Activated CD4-positive, alpha-beta memory T cell treated with anti-CD3 and anti-CD28 coated beads for 36 hours (primary cell): ENCODE measurements around the gene BLM. TPM values are rescaled to one million over a fixed set of nuclear protein-coding genes. Genes with fewer than 3 reads are reported as not detected.

Experiments used
- CTCF ChIA-PET: fragments of 350-600 bp; sonication (Branson Sonifier 250); formaldehyde crosslinking; loops from one replicate; lab custom pipeline; 2021; ENCODE audit warnings: antibody characterized with exemption, inconsistent platforms; lab: Charles Lee
- POLR2A ChIA-PET: fragments of 350-600 bp; sonication (Branson Sonifier 250); formaldehyde crosslinking; loops from one replicate; lab custom pipeline; 2021; ENCODE audit warnings: antibody characterized with exemption; lab: Charles Lee
- DNase-seq: peaks from one replicate; pipeline ENCODE4 v3.0.0-alpha.2; 2020
- H3K27ac Mint-ChIP-seq: one replicate; pipeline ENCODE4 v1.8.0; 2021; ENCODE audit warnings: mixed read lengths
- H3K27me3 Mint-ChIP-seq: one replicate; pipeline ENCODE4 v1.8.0; 2021; ENCODE audit warnings: mixed read lengths
- H3K36me3 Mint-ChIP-seq: one replicate; pipeline ENCODE4 v1.8.0; 2021; ENCODE audit warnings: mixed read lengths
- H3K4me1 Mint-ChIP-seq: one replicate; pipeline ENCODE4 v1.8.0; 2021; ENCODE audit warnings: low read depth, mixed read lengths
- H3K4me3 Mint-ChIP-seq: one replicate; pipeline ENCODE4 v1.8.0; 2021; ENCODE audit warnings: mild to moderate bottlenecking, mixed read lengths
- H3K9me3 Mint-ChIP-seq: one replicate; pipeline ENCODE4 v1.8.0; 2021; ENCODE audit warnings: mixed read lengths
- intact Hi-C: fragments of 100-400 bp; cut with micrococcal nuclease; formaldehyde crosslinking; loops from one replicate; pipeline ENCODE4 v1.15.1; 2023
- total RNA-seq, 2 experiments: library from RNA; stranded (reverse); gene quantifications; one replicate each; pipeline ENCODE4 v1.2.3, GENCODE V29; 2021

Gene BLM
- total RNA-seq, 2 experiments from 2014 or later, result 65.6 to 68.7 TPM

GRCh38 chr15:90694987-90695386, 22.2 kb upstream of the BLM start:
- ChIA-PET POLR2A (no interaction called here), CTCF (interaction anchor here (3.0 kb wide), 1 partner anchor 46 kb away, joined by 29 read pairs; no protein-coding TSS in a partner anchor)
- no peaks in the 10 kb centered on the region for H3K36me3 Mint-ChIP-seq
- no peak overlapping the region for H3K27ac Mint-ChIP-seq
- no peak for DNase-seq
- peaks cover 5% of the 10 kb centered on the region for H3K4me1 Mint-ChIP-seq
- no peak overlapping the region for H3K4me3 Mint-ChIP-seq
- intact Hi-C loops, result no loop called here
- no peaks in the 10 kb centered on the region for H3K27me3 Mint-ChIP-seq
- H3K9me3 Mint-ChIP-seq, result no peaks in the 10 kb centered on the region

DNA sequence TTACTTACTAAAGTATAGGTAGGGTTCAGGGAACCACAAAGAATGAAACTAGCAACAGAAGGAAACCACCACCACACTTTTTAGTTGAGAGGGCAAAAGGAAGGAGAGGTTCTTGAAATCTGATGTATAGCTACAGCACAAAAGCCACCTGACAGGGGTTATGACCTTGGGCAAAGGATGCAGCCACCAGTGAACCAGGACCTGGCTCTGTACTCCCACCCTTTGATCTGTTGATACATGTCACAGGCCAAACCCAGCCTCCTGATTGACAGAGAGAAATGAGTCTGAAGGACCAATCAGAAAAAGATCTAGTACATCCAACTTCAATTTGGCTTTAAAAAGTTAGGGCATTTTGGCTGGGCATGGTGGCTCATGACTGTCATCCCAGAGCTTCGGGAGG, 20.0 kb upstream of the BLM start:
- peaks cover 5% of the 10 kb centered on the region for H3K4me1 Mint-ChIP-seq
- peak; percentile 22 for DNase-seq
- CTCF ChIA-PET, result interaction anchor here (1.0 to 2.0 kb wide), 3 partner anchors 43 to 189 kb away, joined by 3 to 7 read pairs (median 3); no protein-coding TSS in a partner anchor
- H3K36me3 Mint-ChIP-seq, result no peaks in the 10 kb centered on the region
- POLR2A ChIA-PET, result interaction anchor here (0.7 kb wide), 1 partner anchor 69 kb away, joined by 3 read pairs; no protein-coding TSS in a partner anchor
- H3K4me3 Mint-ChIP-seq, result no peak overlapping the region
- H3K27ac Mint-ChIP-seq, result no peak overlapping the region
- intact Hi-C loops, result loop anchor here (1.0 kb wide), 1 partner anchor 49 kb away; no protein-coding TSS in a partner anchor
- H3K9me3 Mint-ChIP-seq, result no peaks in the 10 kb centered on the region
- H3K27me3 Mint-ChIP-seq, result no peaks in the 10 kb centered on the region

DNA sequence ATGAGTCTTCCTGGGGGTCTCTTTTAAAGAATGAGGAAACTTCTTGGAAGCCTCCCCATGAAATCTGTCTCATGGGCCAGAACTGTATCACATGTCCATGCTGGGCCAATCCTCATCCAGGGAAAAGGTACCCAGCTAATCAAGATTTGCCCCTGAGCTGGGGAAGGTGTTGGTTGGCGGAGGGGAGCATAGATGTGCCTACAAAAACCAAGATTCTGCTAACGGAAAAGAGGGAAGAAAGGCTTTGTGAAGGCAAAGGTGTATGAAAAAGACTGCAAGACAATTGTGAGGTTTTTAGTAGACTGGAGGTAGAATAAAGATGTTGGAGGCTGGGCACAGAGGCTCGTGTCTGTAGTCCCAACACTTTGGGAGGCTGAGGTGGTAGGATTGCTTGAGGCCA, 18.5 kb upstream of the BLM start:
- Mint-ChIP-seq H3K9me3 (peaks cover 12% of the 10 kb centered on the region), H3K27ac (no peak overlapping the region), H3K27me3 (no peaks in the 10 kb centered on the region), H3K36me3 (peaks cover 4% of the 10 kb centered on the region), H3K4me1 (peaks cover 5% of the 10 kb centered on the region), H3K4me3 (no peak overlapping the region)
- CTCF ChIA-PET, result interaction anchor here (2.0 to 3.7 kb wide), 2 partner anchors 51 to 187 kb away, joined by 7 to 16 read pairs; partner anchors contain the start of gene FES
- POLR2A ChIA-PET, result no interaction called here
- intact Hi-C loops, result no loop called here
- no peak for DNase-seq

- no peaks in the 10 kb centered on the region for H3K27me3 Mint-ChIP-seq
- peaks cover 12% of the 10 kb centered on the region for H3K9me3 Mint-ChIP-seq
- intact Hi-C loops, result no loop called here
- POLR2A ChIA-PET, result no interaction called here
- no peak for DNase-seq
- H3K4me3 Mint-ChIP-seq, result no peak overlapping the region
- no peak overlapping the region for H3K27ac Mint-ChIP-seq
- H3K4me1 Mint-ChIP-seq, result peaks cover 5% of the 10 kb centered on the region
- peaks cover 4% of the 10 kb centered on the region for H3K36me3 Mint-ChIP-seq
- CTCF ChIA-PET, result interaction anchor here (1.1 to 3.7 kb wide), 2 partner anchors 17 to 184 kb away, joined by 3 to 16 read pairs; partner anchors contain the start of gene FES
Measured at GRCh38 chr15:90701048-90701447, 16.1 kb upstream of the BLM start.

- Mint-ChIP-seq H3K9me3 (peaks cover 12% of the 10 kb centered on the region), H3K4me3 (no peak overlapping the region), H3K27ac (no peak overlapping the region), H3K36me3 (peaks cover 4% of the 10 kb centered on the region), H3K27me3 (no peaks in the 10 kb centered on the region), H3K4me1 (peaks cover 4% of the 10 kb centered on the region)
- no peak for DNase-seq
- ChIA-PET CTCF (interaction anchor here (1.1 to 3.7 kb wide), 2 partner anchors 16 to 183 kb away, joined by 3 to 16 read pairs; partner anchors contain the start of gene FES), POLR2A (no interaction called here)
- intact Hi-C loops, result no loop called here
Measured at GRCh38 chr15:90701880-90702630, 15.1 kb upstream of the BLM start.

- Mint-ChIP-seq H3K4me3 (no peak overlapping the region), H3K27ac (no peak overlapping the region), H3K36me3 (peaks cover 4% of the 10 kb centered on the region), H3K4me1 (no peaks in the 10 kb centered on the region), H3K27me3 (no peaks in the 10 kb centered on the region), H3K9me3 (peaks cover 12% of the 10 kb centered on the region)
- POLR2A ChIA-PET, result no interaction called here
- intact Hi-C loops, result no loop called here
- no peak for DNase-seq
- CTCF ChIA-PET, result no interaction called here
Measured at GRCh38 chr15:90703455-90703854, 13.7 kb upstream of the BLM start.

- no peak overlapping the region for H3K27ac Mint-ChIP-seq
- DNase-seq, result no peak
- peaks cover 4% of the 10 kb centered on the region for H3K36me3 Mint-ChIP-seq
- no peaks in the 10 kb centered on the region for H3K27me3 Mint-ChIP-seq
- POLR2A ChIA-PET, result no interaction called here
- no peak overlapping the region for H3K4me3 Mint-ChIP-seq
- H3K4me1 Mint-ChIP-seq, result no peaks in the 10 kb centered on the region
- peaks cover 12% of the 10 kb centered on the region for H3K9me3 Mint-ChIP-seq
- CTCF ChIA-PET, result interaction anchor here (0.7 to 0.8 kb wide), 2 partner anchors 57 to 385 kb away, joined by 3 read pairs; no protein-coding TSS in a partner anchor
- intact Hi-C loops, result no loop called here
Measured at GRCh38 chr15:90705212-90705611, 11.9 kb upstream of the BLM start.

DNA sequence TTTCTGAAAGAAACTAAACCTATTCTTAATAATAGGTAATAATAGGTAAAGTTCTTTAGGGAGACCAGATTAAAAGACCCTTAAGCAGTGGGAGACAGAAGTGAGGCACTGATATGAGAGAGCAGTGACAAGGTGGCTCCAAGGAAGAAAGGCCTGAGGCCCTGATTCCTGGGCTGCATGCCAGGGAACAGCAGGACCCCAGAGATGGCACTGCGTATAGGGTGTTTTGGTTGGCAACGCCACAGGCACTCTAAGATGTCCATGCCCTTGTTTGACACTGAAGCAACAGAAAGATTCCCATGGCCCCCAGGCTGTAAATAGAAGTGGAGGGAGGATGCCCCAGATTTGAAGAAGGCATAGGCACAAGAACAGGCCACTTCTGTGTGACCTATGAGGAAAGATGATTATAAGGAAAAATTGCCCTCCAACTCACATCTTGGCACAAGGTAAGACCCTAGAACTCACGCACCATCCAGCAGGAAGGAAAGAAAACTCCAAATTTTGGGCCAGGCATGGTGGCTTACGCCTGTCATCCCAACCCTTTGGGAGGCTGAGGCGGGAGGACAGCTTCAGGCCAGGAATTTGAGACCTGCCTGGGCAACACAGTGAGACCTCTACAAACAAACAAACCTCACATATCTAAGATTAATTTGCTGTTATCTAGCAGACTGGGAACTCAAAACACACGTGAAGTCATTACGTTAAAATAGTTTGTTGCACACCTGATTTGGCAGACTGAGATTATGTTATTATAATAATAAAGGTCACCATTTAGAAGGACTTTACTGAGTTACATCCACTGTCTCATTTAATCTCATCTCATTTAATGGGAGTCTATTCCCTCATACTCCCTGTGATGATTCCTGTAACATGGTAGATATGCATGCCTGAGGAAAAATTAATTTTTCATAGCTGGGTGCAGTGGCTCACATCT, 10.5 kb upstream of the BLM start:
- ChIA-PET CTCF (no interaction called here), POLR2A (interaction anchor here (0.7 kb wide), 1 partner anchor 197 kb away, joined by 5 read pairs; no protein-coding TSS in a partner anchor)
- no peaks in the 10 kb centered on the region for H3K27me3 Mint-ChIP-seq
- H3K4me1 Mint-ChIP-seq, result no peaks in the 10 kb centered on the region
- no peak overlapping the region for H3K4me3 Mint-ChIP-seq
- peaks cover 12% of the 10 kb centered on the region for H3K9me3 Mint-ChIP-seq
- DNase-seq, result no peak
- peaks cover 4% of the 10 kb centered on the region for H3K36me3 Mint-ChIP-seq
- no peak overlapping the region for H3K27ac Mint-ChIP-seq
- intact Hi-C loops, result no loop called here

- H3K4me3 Mint-ChIP-seq, result no peak overlapping the region
- CTCF ChIA-PET, result no interaction called here
- POLR2A ChIA-PET, result no interaction called here
- intact Hi-C loops, result no loop called here
- no peaks in the 10 kb centered on the region for H3K27me3 Mint-ChIP-seq
- H3K36me3 Mint-ChIP-seq, result peaks cover 3% of the 10 kb centered on the region
- H3K9me3 Mint-ChIP-seq, result peaks cover 10% of the 10 kb centered on the region
- DNase-seq, result no peak
- no peaks in the 10 kb centered on the region for H3K4me1 Mint-ChIP-seq
- no peak overlapping the region for H3K27ac Mint-ChIP-seq
Measured at GRCh38 chr15:90707489-90707888, 9.7 kb upstream of the BLM start.

DNA sequence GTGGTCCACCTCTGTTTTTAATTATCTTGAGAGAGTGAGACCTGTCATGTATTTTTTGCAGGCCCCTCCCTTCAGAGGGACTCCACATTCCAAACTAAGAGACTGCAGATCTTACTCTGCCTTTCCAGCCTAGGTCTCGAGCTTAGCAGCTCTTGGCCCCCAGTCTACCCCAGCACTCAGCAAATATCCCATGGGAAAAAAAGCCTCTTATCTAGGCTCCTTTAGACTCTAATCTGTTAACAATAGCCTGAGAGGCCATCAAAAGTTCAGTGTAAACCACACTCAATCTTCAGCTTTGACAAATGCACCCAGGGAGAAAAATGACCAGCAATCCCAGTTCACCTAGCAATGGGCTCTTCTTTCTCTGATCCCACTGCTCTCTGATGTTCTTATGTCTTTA, 8.6 kb upstream of the BLM start:
- CTCF ChIA-PET, result no interaction called here
- POLR2A ChIA-PET, result no interaction called here

DNA sequence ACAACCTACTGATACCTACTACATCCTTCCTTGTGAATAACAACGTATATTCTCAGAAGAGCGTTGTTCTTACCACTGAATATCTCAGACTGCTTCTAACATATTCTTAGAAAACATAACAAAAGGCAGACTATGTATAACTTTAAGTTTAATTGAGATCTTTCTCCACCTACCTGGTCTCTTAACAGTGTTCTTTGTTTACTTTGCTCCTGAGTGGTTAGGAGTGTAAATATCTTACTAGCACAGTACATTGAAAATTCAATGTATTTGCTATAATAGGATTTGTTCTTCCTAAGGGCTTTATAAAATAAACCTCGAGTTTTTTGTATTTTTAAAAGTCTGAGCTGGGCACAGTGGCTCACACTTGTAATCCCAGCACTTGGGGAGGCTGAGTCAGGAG, 7.9 kb upstream of the BLM start:
- POLR2A ChIA-PET, result no interaction called here
- H3K9me3 Mint-ChIP-seq, result no peaks in the 10 kb centered on the region
- H3K36me3 Mint-ChIP-seq, result peaks cover 3% of the 10 kb centered on the region
- H3K27me3 Mint-ChIP-seq, result no peaks in the 10 kb centered on the region
- CTCF ChIA-PET, result no interaction called here
- no peak for DNase-seq
- H3K4me3 Mint-ChIP-seq, result no peak overlapping the region
- H3K4me1 Mint-ChIP-seq, result no peaks in the 10 kb centered on the region
- intact Hi-C loops, result no loop called here
- H3K27ac Mint-ChIP-seq, result no peak overlapping the region

More for the DNA sequence above, 8.6 kb upstream of the BLM start:
- intact Hi-C loops, result no loop called here
- no peak for DNase-seq
- H3K4me1 Mint-ChIP-seq, result no peaks in the 10 kb centered on the region
- H3K9me3 Mint-ChIP-seq, result peaks cover under 1% of the 10 kb centered on the region
- H3K27ac Mint-ChIP-seq, result no peak overlapping the region
- no peak overlapping the region for H3K4me3 Mint-ChIP-seq
- peaks cover 3% of the 10 kb centered on the region for H3K36me3 Mint-ChIP-seq
- H3K27me3 Mint-ChIP-seq, result no peaks in the 10 kb centered on the region
